ENCODE data around the gene NDFIP1.
"Not testable (repeated sequence)": the region's sequence is repeated elsewhere in the genome, so short reads cannot be mapped to it uniquely, and the experiment has no call there.

- not testable (repeated sequence) for TF ChIP-seq CTCF (conservative IDR thresholded peaks at IDR 0.05; ENCODE audit: low read depth, low read length); EZH2 (IDR thresholded peaks at IDR 0.05; ENCODE audit: borderline replicate concordance, low read depth, low read length, poor library complexity, severe bottlenecking)
Measured at GRCh38 chr5:142154449-142154841, 45.9 kb downstream of the NDFIP1 start.
